ENCODE data around the gene FAM24A. TPM values are rescaled to one million over a fixed set of nuclear protein-coding genes. Genes with fewer than 3 reads are reported as not detected.

Gene FAM24A, protein sequence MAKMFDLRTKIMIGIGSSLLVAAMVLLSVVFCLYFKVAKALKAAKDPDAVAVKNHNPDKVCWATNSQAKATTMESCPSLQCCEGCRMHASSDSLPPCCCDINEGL
- total RNA-seq (2022; extraction: Qiagen RNA extraction; ENCODE audit: low read depth) = not detected in 5 replicates

DNA sequence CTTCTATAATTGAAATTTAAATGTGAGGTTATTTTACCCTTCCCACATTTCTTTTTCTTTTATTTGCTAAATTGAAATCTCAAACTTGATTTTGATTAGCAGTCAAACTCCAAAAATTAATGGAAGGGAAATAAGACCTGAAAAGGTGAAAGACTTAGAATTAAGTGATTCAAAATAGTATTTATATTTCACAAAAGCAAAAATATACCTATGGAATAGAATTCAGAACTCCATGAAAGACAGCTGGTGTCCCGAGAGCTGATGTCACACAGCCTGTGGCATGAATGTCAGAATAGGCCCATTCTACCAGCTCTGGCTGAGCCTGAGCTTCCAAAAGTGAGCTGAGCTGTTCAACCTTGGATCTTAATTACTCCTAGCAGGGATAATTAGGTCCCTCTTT is at the start of gene FAM24A:
TSS of gene FAM24A (plus strand) at position 301 of the 400 bp plus-strand sequence. CDS start 1,025 bp downstream, outside the sequence.

DNA sequence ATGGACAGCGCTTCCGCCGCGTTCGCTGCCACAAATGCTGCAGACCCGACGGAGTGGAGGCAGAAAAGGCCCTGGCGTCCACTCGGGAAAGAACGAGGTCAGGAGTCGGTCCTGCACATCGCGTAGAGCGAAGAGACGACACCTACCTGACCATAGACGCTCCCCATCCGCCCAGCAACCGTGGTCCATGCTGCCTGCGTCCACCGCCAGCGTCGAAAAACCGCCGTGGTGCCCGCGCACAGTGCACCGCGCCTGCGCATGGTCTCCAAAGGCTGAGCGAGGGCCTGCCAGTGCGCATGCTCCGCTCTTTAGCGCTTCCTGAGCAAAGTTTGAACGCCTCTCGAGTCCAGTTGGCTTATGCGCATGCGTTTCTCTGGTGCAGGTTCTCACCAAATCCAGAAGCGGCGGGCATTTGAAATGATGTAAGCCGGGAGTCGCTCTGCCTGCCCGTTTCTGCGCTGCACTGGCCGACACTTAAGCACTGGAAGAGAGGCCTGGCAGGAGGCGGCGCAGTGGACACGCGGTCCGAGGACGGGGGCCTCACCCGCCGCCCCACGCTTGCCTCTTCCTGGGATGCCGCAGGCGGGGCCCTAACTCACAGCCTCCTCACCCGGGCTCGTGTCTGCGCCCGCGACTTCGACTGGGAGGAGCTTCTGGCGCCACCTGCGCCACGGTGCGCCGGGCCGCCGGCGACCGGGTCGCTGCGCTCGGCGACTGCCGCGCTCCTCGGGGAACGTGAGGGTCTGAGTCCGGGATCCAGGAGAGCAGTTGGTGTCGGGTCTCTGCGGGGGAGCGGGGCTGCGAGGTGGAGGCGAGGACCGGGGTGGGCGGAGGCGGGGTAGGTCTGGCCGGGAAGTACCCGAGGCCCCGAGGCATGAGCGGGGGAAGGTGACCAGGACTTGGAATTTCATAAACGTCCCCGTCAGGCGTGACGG is 30.8 kb upstream of the FAM24A start, which contains the start of gene FAM24B:
TSS of gene FAM24B (minus strand) at position 243 of the 935 bp plus-strand sequence. CDS start 29,066 bp downstream, outside the sequence.

DNA sequence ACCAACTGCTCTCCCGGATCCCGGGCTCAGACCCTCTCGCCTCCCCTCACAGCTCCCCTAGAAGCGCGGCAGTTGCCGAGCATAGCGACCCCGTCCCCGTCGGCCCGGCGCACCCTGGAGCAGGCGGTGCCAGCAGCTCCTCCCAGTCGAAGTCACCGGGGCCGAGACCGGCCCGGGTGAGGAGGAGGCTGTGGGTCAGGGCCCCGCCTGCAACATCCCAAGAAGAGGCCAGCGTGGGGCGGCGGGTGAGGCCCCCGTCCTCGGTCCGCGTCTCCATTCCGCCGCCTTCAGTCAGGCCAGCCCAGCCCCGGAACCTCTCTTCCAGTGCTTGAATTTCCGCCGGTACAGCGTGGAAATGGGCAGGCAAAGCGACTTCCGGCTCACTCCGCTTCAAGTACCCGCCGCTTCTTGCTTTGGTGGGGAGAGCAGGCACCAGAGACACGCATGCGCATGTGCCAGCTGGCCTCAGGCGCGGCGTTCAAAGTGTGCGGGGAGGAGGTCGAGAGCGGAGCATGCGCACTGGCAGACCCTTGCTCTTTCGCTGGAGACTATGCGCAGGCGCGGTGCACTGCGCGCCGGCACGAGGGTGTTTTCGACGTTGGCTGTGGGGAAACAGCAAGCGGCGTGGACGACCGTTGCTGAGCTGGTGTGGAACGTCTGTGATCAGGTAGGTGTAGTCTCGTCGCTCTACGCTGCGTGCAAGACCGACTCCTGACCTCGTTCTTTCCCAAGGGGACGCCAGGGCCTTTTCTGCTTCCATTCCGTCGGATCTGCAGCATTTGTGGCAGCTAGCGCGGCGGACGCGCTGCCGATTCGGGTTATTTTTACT is 43.7 kb downstream of the FAM24A start, which contains the start of gene C10orf88:
TSS of gene C10orf88 (minus strand) at position 326 of the 829 bp plus-strand sequence. CDS start at position 277, 49 bp downstream.

Other genes starting within 250 kb of the FAM24A start
- not detected in 5 replicates for gene C10orf120, start 210.8 kb upstream of the FAM24A start, total RNA-seq (2022; extraction: Qiagen RNA extraction; ENCODE audit: low read depth)
- 1.2 to 1.7 TPM (median 1.3 TPM) in 5 replicates for gene CUZD1, start 64.8 kb upstream of the FAM24A start, total RNA-seq (2022; extraction: Qiagen RNA extraction; ENCODE audit: low read depth)
- 12.0 to 14.8 TPM (median 13.8 TPM) in 5 replicates for gene FAM24B, start 31.0 kb upstream of the FAM24A start, total RNA-seq (2022; extraction: Qiagen RNA extraction; ENCODE audit: low read depth)
- 5.7 to 10.3 TPM (median 9.8 TPM) in 5 replicates for gene C10orf88, start 43.6 kb downstream of the FAM24A start, total RNA-seq (2022; extraction: Qiagen RNA extraction; ENCODE audit: low read depth)
- 4.2 to 5.2 TPM (median 5.0 TPM) in 5 replicates for gene PSTK, start 69.8 kb downstream of the FAM24A start, total RNA-seq (2022; extraction: Qiagen RNA extraction; ENCODE audit: low read depth)
- 4.7 to 7.9 TPM (median 6.3 TPM) in 5 replicates for gene IKZF5, start 98.2 kb downstream of the FAM24A start, total RNA-seq (2022; extraction: Qiagen RNA extraction; ENCODE audit: low read depth)
- gene ACADSB, start 98.4 kb downstream of the FAM24A start, total RNA-seq (2022; extraction: Qiagen RNA extraction; ENCODE audit: low read depth) = 6.5 to 10.3 TPM (median 8.5 TPM) in 5 replicates
- 0.19 TPM in 1 of 5 replicates, not detected in the others for gene HMX3, start 225.4 kb downstream of the FAM24A start, total RNA-seq (2022; extraction: Qiagen RNA extraction; ENCODE audit: low read depth)
- gene HMX2, start 237.5 kb downstream of the FAM24A start, total RNA-seq (2022; extraction: Qiagen RNA extraction; ENCODE audit: low read depth) = 0.14 to 0.25 TPM in 2 of 5 replicates, not detected in the others
- 153 to 199 TPM (median 174 TPM) in 5 replicates for gene BUB3, start 243.8 kb downstream of the FAM24A start, total RNA-seq (2022; extraction: Qiagen RNA extraction; ENCODE audit: low read depth)

Measured in A549 treated with GW870086 at 1 μM for 4 hours (cell line).